Trophoblast cell (in vitro differentiated cells and primary cell): ENCODE results near the gene ICA1.

Experiments used
- DNase-seq, 2 donors: peaks; one replicate each; pipeline ENCODE4 v3.0.0-alpha.2; 2016
- H2AFZ ChIP-seq: 2 replicates; pipeline ENCODE4 v1.6.1; 2013; ENCODE audit warnings: low read length, moderate library complexity, mild to moderate bottlenecking; ENCODE audit not compliant: insufficient read depth, poor library complexity
- H2AK5ac ChIP-seq: 2 replicates; pipeline ENCODE4 v1.6.1; 2013; ENCODE audit warnings: mild to moderate bottlenecking, low read length
- H2BK120ac ChIP-seq: 2 replicates; pipeline ENCODE4 v1.6.1; 2013; ENCODE audit warnings: low read length, mild to moderate bottlenecking, moderate library complexity; ENCODE audit not compliant: insufficient read depth, poor library complexity
- H2BK12ac ChIP-seq: 2 replicates; pipeline ENCODE4 v1.6.1; 2013; ENCODE audit warnings: mild to moderate bottlenecking, low read length, moderate library complexity
- H2BK5ac ChIP-seq: 2 replicates; pipeline ENCODE4 v1.6.1; 2013; ENCODE audit warnings: low read length, low read depth, moderate library complexity, mild to moderate bottlenecking; ENCODE audit not compliant: poor library complexity
- H3K14ac ChIP-seq: 2 replicates; pipeline ENCODE4 v1.6.1; 2013; ENCODE audit warnings: mild to moderate bottlenecking, low read length
- H3K18ac ChIP-seq: 2 replicates; pipeline ENCODE4 v1.6.1; 2013; ENCODE audit warnings: mild to moderate bottlenecking, low read length
- H3K23ac ChIP-seq: 2 replicates; pipeline ENCODE4 v1.6.1; 2013; ENCODE audit warnings: low read length
- H3K27ac ChIP-seq: 2 replicates; pipeline ENCODE4 v1.5.1; 2013; ENCODE audit warnings: low read depth, mild to moderate bottlenecking, inconsistent platforms, low read length, moderate library complexity
- H3K27me3 ChIP-seq: 2 replicates; pipeline ENCODE4 v1.6.1; 2013; ENCODE audit warnings: inconsistent platforms, mild to moderate bottlenecking, low read length, moderate library complexity; ENCODE audit not compliant: insufficient read depth
- H3K36me3 ChIP-seq, 2 experiments: 1 replicate in 1 of 2; 2 replicates in 1 of 2; pipeline ENCODE4 v1.6.1; 2013; ENCODE audit warnings: low read length in 2 of 2, mild to moderate bottlenecking in 2 of 2, moderate library complexity in 1 of 2; ENCODE audit not compliant: insufficient read depth in 2 of 2, control insufficient read depth in 1 of 2
- H3K4ac ChIP-seq: 2 replicates; pipeline ENCODE4 v1.6.1; 2013; ENCODE audit warnings: low read depth, mild to moderate bottlenecking, low read length, moderate library complexity
- H3K4me1 ChIP-seq, 2 experiments: 1 replicate in 1 of 2; 2 replicates in 1 of 2; pipeline ENCODE4 v1.6.1; 2013; ENCODE audit warnings: low read length in 2 of 2, mild to moderate bottlenecking in 2 of 2, moderate library complexity in 1 of 2; ENCODE audit not compliant: insufficient read depth in 2 of 2, control insufficient read depth in 1 of 2
- H3K4me2 ChIP-seq: 2 replicates; pipeline ENCODE4 v1.6.1; 2013; ENCODE audit warnings: inconsistent platforms, mild to moderate bottlenecking, low read length, moderate library complexity
- H3K4me3 ChIP-seq: 2 replicates; pipeline ENCODE4 v1.5.1; 2013; ENCODE audit warnings: mild to moderate bottlenecking, low read depth, low read length, inconsistent platforms
- H3K79me1 ChIP-seq: one replicate; pipeline ENCODE4 v1.6.1; 2013; ENCODE audit warnings: low read length
- H3K79me2 ChIP-seq: 2 replicates; pipeline ENCODE4 v1.6.1; 2013; ENCODE audit warnings: low read length, mild to moderate bottlenecking; ENCODE audit not compliant: control insufficient read depth, insufficient read depth, poor library complexity
- H3K9ac ChIP-seq: 2 replicates; pipeline ENCODE4 v1.6.1; 2013; ENCODE audit warnings: mild to moderate bottlenecking, low read length
- H3K9me3 ChIP-seq: 2 replicates; pipeline ENCODE4 v1.6.1; 2013; ENCODE audit warnings: low read depth, mild to moderate bottlenecking, control low read depth, inconsistent platforms, low read length; ENCODE audit not compliant: insufficient read depth
- H4K12ac ChIP-seq: 2 replicates; pipeline ENCODE4 v1.6.1; 2013; ENCODE audit warnings: low read depth, mild to moderate bottlenecking, low read length, moderate library complexity
- H4K8ac ChIP-seq: 2 replicates; pipeline ENCODE4 v1.6.1; 2013; ENCODE audit warnings: low read depth, mild to moderate bottlenecking, low read length, moderate library complexity
- H4K91ac ChIP-seq: one replicate; pipeline ENCODE4 v1.6.1; 2013; ENCODE audit warnings: low read depth, mild to moderate bottlenecking, low read length, moderate library complexity
- WGBS: extraction: QIAGEN DNeasy Blood & Tissue Kit; methylation state at CpG from one replicate; pipeline ENCODE4 v1.1.7; 2013; ENCODE audit warnings: missing lambda C conversion rate; ENCODE audit not compliant: insufficient read length, insufficient coverage; ENCODE audit errors: extremely low coverage; 5-methylcytosine and 5-hydroxymethylcytosine counted together

ICA1 gene

DNA sequence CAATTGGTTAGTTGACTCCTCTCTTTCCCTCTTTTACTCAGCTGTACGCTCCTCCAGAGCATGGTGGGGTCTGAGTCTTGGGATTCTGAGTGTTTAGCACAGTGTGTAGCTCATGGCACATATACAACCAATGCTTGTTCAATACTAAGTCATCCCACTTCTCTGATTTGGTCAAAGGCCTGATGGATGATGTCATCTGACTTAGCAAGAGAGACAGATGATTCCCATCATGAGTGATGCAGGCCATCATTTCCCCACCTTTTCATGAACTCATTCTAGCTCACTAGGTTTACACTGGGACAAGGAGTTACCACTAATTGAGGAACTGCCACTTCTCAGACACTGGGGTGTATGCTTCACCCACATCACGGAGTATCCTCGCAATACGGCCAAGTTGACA lies 3.8 kb downstream of the ICA1 start:
- H3K9me3 ChIP-seq: no peaks in the 10 kb centered on the region
- no peak overlapping the region for H3K4me2 ChIP-seq
- no peak overlapping the region for H2BK5ac ChIP-seq
- no peak overlapping the region for H2BK120ac ChIP-seq
- no peak overlapping the region for H3K4ac ChIP-seq
- no peak overlapping the region for H2AFZ ChIP-seq
- no peak overlapping the region for H3K18ac ChIP-seq
- H3K4me1 ChIP-seq: peaks cover 3 to 4% of the 10 kb centered on the region in 2 experiments
- WGBS: no CpG with 5 or more reads among the region's 4 CpGs
- no peak overlapping the region for H4K91ac ChIP-seq
- H3K4me3 ChIP-seq: no peak overlapping the region
- H2AK5ac ChIP-seq: no peak overlapping the region
- H3K9ac ChIP-seq: no peak overlapping the region
- H4K12ac ChIP-seq: no peak overlapping the region
- no peaks in the 10 kb centered on the region for H3K79me2 ChIP-seq
- H4K8ac ChIP-seq: no peak overlapping the region
- H3K27me3 ChIP-seq: no peaks in the 10 kb centered on the region
- no peak overlapping the region for H3K23ac ChIP-seq
- no peak overlapping the region for H2BK12ac ChIP-seq
- no peak overlapping the region for H3K14ac ChIP-seq
- DNase-seq: no peak
- peaks cover 6% of the 10 kb centered on the region for H3K79me1 ChIP-seq
- no peaks in the 10 kb centered on the region for H3K36me3 ChIP-seq
- H3K27ac ChIP-seq: no peak overlapping the region

- no peak overlapping the region for H4K91ac ChIP-seq
- no peak overlapping the region for H3K23ac ChIP-seq
- no peak overlapping the region for H4K8ac ChIP-seq
- no peak overlapping the region for H2BK12ac ChIP-seq
- H3K14ac ChIP-seq: no peak overlapping the region
- H3K4ac ChIP-seq: no peak overlapping the region
- H3K4me1 ChIP-seq: no peaks in the 10 kb centered on the region
- H3K4me2 ChIP-seq: no peak overlapping the region
- no peaks in the 10 kb centered on the region for H3K27me3 ChIP-seq
- no peak overlapping the region for H2BK5ac ChIP-seq
- H4K12ac ChIP-seq: no peak overlapping the region
- H3K27ac ChIP-seq: no peak overlapping the region
- WGBS: no CpG with 5 or more reads among the region's 6 CpGs
- peak; percentile 42 to 74 for DNase-seq
- no peak overlapping the region for H3K9ac ChIP-seq
- no peaks in the 10 kb centered on the region for H3K79me2 ChIP-seq
- no peaks in the 10 kb centered on the region for H3K79me1 ChIP-seq
- H2BK120ac ChIP-seq: no peak overlapping the region
- no peak overlapping the region for H2AK5ac ChIP-seq
- H3K9me3 ChIP-seq: no peaks in the 10 kb centered on the region
- H3K36me3 ChIP-seq: no peaks in the 10 kb centered on the region
- no peak overlapping the region for H3K4me3 ChIP-seq
- H3K18ac ChIP-seq: no peak overlapping the region
- no peak overlapping the region for H2AFZ ChIP-seq
Observed at GRCh38 chr7:8255680-8256655, 6.0 kb downstream of the ICA1 start.

DNA sequence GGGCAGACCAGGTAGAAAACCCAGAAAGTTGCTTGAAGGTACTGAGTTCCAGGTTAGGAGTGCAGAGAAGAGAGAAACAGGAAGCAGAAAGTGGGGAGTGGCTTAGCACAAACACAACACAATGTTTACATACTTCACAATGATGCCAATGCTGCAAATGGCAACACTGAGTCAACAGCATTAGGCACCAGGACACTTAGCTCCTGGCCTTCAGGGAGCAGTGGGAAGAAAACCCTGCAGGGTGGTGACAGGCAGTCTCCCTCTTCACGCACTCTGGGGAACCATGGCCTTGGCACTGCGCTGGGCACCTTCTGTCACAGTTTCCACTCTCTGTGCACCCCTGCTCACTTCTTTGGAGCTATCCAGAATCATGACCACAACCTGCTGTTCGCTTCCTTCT lies 7.3 kb downstream of the ICA1 start:
- Histone ChIP-seq H3K23ac (no peak overlapping the region), H4K91ac (no peak overlapping the region), H3K36me3 (no peaks in the 10 kb centered on the region), H3K27ac (no peak overlapping the region), H2BK12ac (no peak overlapping the region), H3K4me1 (no peaks in the 10 kb centered on the region), H2AFZ (no peak overlapping the region), H2AK5ac (no peak overlapping the region), H2BK120ac (no peak overlapping the region), H3K79me2 (no peaks in the 10 kb centered on the region), H3K4me3 (no peak overlapping the region), H4K12ac (no peak overlapping the region), H2BK5ac (no peak overlapping the region), H3K27me3 (no peaks in the 10 kb centered on the region), H3K4ac (no peak overlapping the region), H3K14ac (no peak overlapping the region), H3K9me3 (no peaks in the 10 kb centered on the region), H4K8ac (no peak overlapping the region), H3K18ac (no peak overlapping the region), H3K4me2 (no peak overlapping the region), H3K9ac (no peak overlapping the region), H3K79me1 (no peaks in the 10 kb centered on the region)
- no CpG with 5 or more reads among the region's 3 CpGs for WGBS
- DNase-seq: no peak

- Histone ChIP-seq H3K79me2 (no peaks in the 10 kb centered on the region), H4K8ac (no peak overlapping the region), H2AFZ (no peak overlapping the region), H3K4me3 (no peak overlapping the region), H3K18ac (no peak overlapping the region), H2BK120ac (no peak overlapping the region), H3K14ac (no peak overlapping the region), H3K79me1 (no peaks in the 10 kb centered on the region), H3K4ac (no peak overlapping the region), H3K36me3 (no peaks in the 10 kb centered on the region), H3K9ac (no peak overlapping the region), H4K12ac (no peak overlapping the region), H2BK5ac (no peak overlapping the region), H2AK5ac (no peak overlapping the region), H3K27ac (no peak overlapping the region), H3K23ac (no peak overlapping the region), H3K27me3 (no peaks in the 10 kb centered on the region), H3K9me3 (no peaks in the 10 kb centered on the region), H2BK12ac (no peak overlapping the region), H3K4me1 (no peaks in the 10 kb centered on the region), H3K4me2 (no peak overlapping the region), H4K91ac (no peak overlapping the region)
- WGBS: no CpG with 5 or more reads among the region's 3 CpGs
- DNase-seq: no peak
Observed at GRCh38 chr7:8254215-8254614, 7.8 kb downstream of the ICA1 start.
